NCI-H1694 treated with DMSO at 0.1 percent for 48 hours (cell line): ENCODE measurements around the gene ZNF74.
"Not testable (repeated sequence)": the region's sequence is repeated elsewhere in the genome, so short reads cannot be mapped to it uniquely, and the experiment has no call there.

Source experiments
- DNase-seq: peaks from one replicate; lab custom pipeline; 2025; lab: John Stamatoyannopoulos, UW

ZNF74 gene

DNA sequence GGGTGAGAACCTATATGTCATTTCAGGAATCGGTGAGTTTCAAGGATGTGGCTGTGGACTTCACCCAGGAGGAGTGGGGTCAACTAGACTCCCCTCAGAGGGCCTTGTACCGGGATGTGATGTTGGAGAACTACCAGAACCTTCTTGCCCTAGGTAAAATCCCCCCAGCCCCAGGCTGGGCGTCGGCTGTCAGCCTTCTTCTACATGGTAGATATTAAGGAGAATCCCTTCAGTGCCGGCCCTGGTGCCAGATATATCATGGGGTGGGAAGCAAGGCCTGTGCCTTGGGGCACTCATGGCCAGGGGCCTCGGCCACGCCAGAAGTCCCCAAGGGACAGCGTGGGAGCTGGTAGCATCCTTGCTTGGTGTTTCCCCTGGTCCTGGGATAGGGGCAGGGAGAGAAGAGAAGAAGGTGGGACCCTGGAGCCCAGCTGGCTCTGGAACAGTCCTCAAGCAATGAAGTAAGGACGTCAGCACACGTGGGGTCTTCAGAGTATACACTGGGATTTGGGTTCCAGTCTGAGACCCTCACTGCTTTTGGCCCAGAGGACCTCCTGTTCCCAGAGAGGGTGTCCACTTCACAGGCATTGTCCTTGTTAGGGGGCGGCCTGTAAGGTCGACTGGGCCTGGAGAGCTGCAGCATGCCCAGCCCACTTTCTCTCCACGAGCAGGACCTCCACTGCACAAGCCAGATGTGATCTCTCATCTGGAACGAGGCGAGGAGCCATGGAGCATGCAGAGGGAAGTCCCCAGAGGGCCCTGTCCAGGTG is 6.8 kb downstream of the ZNF74 start:
- DNase-seq = no peak

DNA sequence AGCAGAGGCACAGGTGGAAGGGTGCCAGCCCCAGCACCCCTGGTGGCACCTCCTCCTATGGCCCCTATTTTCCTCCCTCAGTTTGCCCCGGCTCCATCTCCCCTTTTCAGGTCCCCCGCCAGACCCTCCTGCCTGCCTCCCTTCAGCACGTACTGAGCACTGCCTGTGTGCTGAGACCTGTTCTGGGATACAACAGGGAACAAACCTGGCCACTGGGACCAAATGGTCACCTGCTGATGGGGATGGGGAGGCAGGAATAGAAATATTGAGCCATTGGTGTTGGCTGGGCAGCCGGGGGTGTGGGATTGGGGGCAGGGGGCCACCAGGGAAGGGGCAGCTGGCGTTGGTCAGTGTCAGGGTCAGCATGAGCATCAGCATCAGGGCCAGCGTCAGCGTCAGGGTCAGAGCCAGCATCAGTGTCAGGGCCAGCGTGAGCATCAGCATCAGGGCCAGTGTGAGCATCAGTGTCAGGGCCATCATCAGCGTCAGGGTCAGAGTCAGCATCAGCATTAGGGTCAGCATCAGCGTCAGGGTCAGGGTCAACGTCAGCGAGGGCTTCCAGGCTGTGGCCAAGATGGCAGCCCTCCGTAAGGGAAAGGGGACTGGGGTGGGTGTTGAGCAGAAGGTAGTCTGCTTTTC is 7.5 kb downstream of the ZNF74 start:
- DNase-seq = no peak

DNA sequence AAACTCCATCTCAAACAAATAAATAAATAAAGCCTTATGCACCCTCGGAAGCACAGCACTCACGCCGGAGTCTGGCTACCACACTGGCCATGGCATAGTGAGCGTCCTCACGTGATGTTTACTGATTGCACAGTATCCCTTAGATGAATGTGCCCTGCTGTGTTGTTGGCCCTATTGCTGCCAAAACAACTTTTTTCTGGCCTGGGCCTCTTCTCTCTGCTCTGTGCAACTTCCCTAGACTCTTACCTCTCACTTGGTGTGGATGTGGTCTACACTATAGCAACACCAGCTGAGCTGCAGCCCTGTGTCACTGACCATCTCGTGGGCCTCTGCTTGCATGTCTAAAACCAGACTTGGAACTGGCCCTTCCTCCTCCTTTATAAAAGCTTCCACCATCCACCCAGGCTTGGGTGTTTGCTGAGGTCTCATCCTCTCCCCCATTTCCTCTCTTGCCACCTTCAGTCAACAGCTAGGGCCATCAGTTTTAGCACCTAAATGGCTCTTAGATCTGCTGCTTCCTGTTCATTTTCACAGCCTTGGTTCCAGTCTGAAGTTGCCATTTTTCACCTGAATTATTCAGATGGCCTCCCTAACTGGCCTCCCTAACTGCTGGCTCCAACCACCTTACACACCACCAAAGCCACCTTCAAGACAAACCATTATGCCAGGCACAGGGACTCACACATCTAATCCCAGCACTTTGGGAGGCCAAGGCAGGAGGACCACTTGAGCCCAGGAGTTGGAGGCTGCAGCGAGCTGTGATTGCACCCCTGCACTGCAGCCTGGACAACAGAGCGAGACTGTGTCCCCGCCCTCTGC is 9.2 kb downstream of the ZNF74 start:
- DNase-seq = no peak

DNA sequence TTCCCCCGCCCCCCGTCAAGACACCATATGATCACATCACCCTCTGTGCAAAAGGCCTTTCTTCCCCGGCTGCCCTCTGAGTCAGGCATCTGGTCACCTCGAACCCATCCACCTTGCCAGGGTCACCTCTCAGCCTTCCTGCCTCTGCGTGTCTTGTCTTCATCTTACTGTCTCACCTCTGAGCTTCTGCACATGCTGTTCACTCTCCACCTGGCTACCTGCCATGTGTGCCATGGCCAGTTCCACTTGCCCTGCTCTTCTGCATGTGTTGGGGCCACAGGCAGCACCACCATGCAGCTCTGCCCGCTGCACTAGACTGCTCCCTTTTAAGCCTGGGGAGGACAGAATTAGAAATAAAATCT is 9.8 kb downstream of the ZNF74 start:
- no peak for DNase-seq

DNA sequence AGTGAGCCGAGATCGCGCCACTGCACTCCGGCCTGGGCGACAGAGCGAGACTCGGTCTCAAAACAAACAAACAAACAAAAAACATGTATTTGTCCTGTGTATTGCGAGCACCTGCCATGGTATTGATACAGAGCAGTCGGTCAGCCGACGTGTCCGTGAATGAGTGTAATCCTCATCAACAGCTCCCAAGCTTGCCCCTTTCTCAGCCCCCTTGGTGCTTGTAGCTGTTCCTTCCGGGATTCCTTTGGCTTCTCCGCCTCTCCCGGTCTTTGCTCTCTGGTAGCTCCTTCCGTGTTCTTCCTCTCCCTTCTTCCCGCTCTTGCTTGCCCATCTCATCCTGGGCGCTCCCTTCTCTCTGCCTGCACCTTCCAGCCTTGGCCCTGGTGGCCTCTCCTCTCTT is 10.9 kb downstream of the ZNF74 start:
- DNase-seq = no peak

DNA sequence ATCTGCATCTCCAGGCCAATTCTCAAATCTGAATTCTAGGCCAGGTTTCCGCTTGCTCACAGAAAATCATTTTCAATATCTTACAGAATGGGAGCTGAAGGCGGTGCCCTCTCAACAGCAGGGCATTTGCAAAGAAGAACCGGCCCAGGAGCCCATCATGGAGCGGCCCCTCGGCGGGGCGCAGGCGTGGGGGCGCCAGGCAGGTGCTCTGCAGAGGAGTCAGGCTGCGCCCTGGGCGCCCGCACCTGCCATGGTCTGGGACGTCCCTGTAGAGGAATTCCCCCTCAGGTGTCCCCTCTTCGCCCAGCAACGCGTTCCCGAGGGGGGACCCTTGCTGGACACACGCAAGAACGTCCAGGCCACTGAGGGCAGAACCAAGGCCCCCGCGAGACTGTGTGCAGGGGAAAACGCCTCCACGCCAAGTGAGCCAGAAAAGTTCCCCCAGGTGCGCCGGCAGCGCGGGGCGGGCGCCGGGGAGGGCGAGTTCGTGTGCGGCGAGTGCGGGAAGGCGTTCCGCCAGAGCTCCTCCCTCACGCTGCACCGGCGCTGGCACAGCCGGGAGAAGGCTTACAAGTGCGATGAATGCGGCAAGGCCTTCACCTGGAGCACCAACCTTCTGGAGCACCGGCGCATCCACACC is 11.5 kb downstream of the ZNF74 start:
- DNase-seq = no peak

DNA sequence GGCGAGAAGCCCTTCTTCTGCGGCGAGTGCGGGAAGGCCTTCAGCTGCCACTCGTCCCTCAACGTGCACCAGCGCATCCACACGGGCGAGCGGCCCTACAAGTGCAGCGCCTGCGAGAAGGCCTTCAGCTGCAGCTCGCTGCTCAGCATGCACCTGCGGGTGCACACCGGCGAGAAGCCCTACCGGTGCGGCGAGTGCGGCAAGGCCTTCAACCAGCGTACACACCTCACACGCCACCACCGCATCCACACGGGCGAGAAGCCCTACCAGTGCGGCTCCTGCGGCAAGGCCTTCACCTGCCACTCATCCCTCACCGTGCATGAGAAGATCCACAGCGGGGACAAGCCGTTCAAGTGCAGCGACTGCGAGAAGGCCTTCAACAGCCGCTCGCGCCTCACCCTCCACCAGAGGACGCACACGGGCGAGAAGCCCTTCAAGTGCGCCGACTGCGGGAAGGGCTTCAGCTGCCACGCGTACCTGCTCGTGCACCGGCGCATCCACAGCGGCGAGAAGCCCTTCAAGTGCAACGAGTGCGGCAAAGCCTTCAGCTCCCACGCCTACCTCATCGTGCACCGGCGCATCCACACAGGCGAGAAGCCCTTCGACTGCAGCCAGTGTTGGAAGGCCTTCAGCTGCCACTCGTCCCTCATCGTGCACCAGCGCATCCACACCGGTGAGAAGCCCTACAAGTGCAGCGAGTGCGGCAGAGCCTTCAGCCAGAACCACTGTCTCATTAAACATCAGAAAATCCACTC is 12.2 kb downstream of the ZNF74 start:
- DNase-seq = no peak

DNA sequence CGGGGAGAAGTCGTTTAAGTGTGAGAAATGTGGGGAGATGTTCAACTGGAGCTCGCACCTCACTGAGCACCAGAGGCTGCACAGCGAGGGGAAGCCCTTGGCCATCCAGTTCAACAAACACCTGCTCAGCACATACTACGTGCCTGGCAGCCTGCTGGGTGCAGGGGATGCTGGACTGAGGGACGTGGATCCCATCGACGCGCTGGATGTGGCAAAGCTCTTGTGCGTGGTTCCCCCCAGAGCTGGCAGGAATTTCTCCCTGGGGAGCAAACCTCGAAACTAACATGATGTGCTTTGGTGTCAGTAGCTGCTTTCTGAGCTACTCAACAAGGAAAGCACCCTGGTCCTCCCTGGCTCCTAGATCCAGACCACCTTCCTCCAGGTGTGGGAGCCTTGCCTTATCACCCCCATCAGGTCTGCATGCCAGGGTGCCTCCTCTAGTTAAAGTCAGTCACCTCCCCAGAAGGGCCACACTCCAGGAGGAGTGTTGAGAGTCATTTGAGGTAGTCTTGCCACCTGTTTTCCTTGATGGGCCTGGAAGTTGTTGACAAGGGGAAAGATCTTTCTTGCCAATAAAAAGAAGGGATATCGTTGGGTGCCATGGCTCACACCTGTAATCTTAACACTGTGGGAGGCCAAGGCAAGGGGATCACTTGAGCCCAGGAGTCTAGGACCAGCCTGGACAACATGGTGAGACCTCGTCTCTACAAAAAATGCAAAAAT is 12.9 kb downstream of the ZNF74 start:
- DNase-seq = no peak

DNA sequence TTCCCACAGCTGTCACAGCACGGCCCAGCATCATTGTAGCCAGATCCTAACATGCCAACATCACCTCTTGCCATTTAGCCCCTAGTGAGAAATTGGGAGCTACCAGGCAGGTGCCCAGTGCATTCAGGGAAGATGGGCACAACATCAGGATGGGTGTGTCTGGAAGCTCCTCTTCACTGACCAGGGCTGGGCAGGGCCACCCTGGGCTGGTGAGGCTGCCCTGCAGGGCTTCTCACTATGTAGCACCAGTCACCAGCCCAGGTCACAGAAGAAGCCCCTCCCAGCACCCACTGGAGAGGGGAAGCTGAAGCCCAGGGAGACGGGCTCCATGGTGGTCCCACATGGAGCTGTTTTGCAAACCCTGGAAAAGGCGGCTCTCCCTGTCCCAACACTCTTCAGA is 13.9 kb downstream of the ZNF74 start:
- DNase-seq = no peak

DNA sequence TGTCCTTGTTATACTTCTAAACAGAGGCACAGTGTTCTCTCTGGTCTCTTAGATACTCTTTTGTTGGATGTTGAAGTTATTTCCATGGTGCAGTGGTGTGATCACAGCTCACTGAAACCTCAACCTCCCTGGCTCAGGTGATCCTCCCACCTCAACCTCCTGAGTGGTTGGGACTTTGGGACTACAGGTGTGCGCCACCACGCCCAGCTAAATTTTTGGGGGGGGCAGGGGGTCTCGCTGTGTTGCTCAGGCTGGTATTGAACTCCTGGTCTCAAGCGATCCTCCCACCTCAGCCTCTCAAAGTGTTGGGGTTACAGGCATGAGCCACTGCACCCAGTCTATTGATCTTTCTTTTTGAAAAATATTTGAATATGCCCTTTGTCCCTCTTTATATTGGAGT is 14.9 kb downstream of the ZNF74 start:
- no peak for DNase-seq

DNA sequence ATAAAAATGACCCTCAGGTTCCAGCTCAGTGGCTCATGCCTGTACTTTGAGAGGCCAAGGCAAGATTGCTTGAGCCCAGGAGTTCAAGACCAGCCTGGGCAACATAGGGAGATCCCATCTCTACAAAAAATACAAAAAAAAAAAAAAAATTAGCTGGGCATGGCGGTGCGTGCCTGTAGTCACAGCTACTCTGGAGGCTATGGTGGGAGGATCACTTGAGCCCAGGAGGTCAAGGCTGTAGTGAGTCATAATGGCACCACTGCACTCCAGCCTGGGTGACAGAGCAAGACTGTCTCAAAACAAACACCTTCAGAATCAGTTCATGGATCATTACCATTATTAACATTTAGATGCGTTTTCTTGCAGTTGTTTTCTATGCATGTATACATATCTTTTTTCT is 15.4 kb downstream of the ZNF74 start:
- not testable (repeated sequence) for DNase-seq

DNA sequence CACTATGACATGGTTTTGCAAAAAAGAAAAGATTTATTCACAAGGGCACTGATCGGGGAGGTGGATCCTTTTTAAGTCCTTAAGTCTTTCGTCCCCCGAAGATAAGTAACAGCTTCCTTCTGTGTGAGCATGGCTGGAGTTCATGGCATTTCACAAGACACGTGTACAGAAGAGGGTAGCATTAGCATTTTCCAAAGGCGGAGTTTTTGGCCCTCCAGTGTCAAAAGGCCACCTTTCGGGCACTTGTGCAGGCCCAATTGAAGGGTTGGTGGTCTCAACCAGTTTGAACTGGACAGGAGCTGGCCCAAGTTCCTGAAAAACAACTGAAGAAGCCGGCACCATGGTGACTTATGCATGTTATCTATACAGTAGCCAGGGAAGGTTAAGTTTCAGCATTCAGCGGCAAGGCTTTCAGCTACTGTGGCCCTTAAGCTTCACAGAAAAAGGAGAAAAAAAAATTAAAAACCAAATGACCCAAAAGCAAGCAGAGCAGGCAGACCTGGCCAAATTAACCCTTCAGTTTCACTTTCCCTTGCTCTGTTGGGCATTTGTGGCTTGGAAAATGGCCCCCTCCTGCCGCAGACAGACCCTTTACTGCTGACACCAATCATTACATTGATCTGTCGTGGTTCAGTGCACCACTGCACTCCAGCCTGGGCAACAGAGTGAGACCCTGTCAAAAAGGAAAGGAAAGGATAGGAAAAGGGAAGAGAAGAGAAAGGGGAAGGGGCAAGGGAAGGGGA is 18.7 kb downstream of the ZNF74 start:
- DNase-seq = no peak

DNA sequence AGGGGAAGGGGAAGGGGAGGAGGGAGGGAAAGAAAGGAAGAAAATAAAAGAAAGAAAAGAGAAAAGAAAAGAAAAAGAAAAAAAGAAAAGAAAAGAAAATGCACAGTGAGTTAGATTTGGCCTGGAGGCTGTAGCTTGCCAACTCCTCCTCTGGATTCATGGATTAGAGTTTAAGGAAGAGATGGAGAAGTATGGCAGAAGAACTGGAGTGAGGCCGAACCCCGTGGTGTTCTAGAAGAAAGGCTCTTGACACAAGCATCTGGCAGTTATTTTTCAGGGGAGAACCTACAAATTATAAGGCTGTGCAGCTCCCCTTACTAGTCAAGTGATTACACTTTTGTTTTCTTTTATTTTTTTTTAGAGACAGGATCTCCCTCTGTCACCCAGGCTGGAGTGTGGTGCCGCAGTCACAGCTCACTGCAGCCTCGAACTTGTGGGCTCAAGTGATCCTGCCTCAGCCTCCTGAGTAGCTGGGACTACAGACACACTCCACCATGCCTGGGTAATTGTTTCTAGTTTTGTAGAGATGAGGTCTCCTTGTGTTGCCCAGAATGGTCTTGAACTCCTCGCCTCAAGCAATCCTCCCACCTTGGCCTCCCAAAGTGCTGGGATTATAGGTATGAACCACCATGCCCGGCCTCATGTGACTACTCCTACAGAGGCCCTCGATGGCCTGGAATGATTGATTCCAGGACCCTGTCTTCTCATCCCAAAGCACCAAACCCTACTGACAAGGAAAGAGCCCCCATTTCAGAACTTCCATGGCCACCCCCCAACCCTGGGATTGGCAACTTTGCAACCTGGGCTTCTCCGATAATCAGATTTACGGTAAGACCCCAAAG is 19.5 kb downstream of the ZNF74 start:
- DNase-seq = no peak

DNA sequence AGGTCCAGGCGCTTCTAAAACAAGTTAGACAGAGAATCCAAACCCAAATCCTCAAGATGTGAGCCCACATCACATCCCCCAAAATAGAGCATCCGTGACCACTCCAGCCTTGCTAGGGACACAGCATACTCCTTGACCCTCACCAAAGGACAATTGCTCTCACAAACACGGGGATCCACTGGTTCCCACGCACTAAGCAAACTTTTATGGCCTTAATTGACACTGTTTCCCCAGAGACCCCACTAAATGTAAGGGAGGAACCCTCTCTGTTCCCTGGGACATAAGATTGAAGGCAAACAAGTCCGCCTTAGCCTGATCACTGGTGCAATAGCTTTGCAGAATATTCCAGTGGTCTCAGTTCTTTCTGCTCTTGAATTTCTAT is 20.1 kb downstream of the ZNF74 start:
- DNase-seq = no peak

DNA sequence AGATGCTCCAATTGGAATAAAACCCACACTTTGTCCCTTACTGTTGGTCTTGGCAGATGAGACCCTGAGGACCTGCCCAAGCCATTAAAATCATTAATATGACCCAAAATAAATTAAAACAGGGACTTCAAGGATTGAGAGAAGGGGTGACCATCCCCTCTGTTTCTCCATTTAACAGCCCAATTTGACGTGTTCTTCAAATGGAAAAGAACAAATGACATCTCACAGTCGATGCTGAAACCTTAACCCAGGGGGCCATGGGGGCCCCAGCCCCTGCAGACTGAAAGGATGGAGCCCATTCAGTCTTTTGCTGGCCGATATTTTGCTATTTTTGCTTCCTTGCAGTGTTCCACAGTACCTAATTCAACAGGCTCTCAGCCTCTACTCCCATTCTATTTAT is 20.5 kb downstream of the ZNF74 start:
- no peak for DNase-seq

DNA sequence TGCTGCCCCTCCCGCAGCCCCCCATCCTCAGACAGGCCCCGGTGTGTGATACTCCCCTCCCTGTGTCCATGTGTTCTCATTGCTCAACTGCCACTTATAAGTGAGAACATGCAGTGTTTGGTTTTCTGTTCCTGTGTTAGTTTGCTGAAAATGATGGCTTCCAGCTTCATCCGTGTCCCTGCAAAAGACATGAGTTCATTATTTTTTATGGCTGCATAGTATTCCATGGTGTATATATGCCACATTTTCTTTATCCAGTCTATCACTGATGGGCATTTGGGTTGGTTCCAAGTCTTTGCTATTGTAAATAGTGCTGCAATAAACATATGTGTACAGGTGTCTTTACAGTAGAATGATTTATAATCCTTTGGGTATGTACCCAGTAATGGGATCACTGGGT is 21.3 kb downstream of the ZNF74 start:
- not testable (repeated sequence) for DNase-seq

DNA sequence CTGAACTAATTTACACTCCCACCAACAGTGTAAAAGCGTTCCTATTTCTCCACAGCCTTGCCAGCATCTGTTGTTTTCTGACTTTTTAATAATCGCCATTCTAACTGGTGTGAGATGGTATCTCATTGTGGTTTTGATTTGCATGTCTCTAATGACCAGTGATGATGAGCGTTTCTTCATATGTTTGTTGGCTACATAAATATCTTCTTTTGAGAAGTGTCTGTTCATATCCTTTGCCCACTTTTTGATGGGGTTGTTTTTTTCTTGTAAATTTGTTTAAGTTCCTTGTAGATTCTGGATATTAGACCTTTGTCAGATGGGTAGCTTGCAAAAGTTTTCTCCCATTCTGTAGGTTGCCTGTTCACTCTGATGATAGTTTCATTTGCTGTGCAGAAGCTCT is 21.7 kb downstream of the ZNF74 start:
- DNase-seq = not testable (repeated sequence)

DNA sequence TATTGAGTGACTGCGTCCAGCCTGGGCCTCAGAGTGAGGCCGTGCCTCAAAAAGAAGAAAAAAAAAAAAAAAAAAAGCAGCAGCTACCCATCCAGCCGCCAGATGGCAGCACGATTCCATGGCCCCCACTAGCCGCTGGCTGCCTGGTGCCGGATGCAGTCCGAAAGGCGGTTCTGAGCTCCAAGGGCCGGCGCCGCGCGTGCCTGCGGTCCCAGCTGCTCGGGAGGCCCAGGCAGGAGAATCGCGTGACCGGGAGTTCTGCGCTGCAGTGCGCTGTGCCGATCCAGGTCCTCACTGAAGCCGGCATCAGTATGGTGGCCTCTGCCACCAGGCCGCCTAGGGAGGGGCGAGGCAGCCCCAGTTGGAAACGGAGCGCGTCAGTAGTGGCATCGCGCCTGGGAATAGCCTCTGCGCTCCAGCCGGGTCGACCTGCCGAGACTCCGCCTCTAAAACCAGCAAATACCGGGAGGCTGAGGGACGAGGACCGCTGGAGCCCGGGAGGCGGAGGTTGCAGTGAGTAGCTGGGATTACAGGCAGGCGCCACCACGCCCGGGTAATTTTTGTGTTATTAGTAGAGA is 24.3 kb downstream of the ZNF74 start:
- DNase-seq = peak; percentile 38

DNA sequence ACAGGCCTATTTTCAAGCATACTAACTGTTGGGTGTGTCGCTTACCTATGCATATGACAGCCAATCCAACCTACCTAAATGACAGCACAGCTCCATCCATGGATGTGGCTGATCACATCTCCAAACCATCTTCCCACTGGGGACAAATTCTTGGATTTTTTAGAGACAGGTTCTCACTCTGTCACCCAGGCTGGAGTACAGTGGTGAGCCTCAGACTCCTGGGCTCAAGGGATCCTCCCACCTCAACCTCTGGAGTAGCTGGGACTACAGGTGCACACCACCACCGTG is 25.7 kb downstream of the ZNF74 start:
- no peak for DNase-seq
